ENCODE data around the gene PPP1CA. TPM values are rescaled to one million over a fixed set of nuclear protein-coding genes. Genes with fewer than 3 reads are reported as not detected.

The PPP1CA gene
- total RNA-seq, 4 donors from 2014 or later: 146 to 202 (median 185) TPM

DNA sequence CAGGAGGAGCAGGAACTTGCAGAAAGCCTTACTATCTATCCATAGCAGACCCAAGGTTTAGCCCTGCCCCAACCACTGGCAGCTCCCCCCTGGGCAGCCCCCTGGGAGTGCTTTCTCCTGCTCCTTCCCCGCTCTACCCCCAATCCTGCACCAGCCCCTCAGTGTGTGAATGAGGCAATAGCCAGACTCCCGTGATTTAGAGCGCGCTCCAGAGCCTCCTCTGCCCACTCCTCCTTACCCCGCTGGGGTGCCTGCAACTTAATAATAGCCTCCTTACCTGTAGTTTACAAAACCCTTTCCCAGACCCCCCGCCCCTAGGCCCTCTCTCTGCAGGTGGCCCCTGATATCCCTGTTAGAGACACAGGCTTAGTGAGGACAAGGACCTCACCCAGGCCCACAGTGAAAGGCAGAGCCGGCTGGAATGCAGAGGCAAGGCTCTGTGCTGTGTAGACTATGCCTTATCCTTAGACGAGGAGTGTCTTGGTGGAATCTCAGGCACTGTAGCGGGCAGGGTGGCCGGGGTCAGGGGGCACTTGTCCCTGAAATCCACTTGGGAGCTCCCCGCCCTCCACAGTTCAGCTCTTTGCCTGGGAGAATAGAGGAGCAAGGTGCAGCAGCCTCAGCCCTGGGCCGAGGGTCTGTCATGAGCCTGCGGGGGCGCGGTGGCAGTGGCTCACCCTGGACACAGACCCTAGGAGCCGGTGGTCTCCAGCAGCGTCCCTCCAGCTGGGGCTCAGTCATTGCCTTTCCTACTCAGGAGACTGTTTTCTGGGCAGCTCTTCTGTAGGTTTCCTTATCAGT lies 9.5 kb upstream of the PPP1CA start:
- Histone ChIP-seq H3K36me3 (no peaks in the 10 kb centered on the region), H3K4me1 (peaks cover 12 to 62% (median 13%) of the 10 kb centered on the region in 3 donors), H3K9me3 (no peaks in the 10 kb centered on the region), H3K27me3 (peaks cover 0 to 75% (median 0%) of the 10 kb centered on the region in 4 donors), H3K27ac (no peak overlapping the region), H3K4me3 (no peak overlapping the region)
- DNase-seq: no peak
- 83 to 88% methylated on average over 5 to 12 of the region's 17 CpGs for WGBS, 2 donors
- intact Hi-C loops (cut with DNase I): no loop called here
- no peak for TF ChIP-seq POLR2A (IDR thresholded peaks at IDR 0.05)
- TF ChIP-seq, protein P1, sequence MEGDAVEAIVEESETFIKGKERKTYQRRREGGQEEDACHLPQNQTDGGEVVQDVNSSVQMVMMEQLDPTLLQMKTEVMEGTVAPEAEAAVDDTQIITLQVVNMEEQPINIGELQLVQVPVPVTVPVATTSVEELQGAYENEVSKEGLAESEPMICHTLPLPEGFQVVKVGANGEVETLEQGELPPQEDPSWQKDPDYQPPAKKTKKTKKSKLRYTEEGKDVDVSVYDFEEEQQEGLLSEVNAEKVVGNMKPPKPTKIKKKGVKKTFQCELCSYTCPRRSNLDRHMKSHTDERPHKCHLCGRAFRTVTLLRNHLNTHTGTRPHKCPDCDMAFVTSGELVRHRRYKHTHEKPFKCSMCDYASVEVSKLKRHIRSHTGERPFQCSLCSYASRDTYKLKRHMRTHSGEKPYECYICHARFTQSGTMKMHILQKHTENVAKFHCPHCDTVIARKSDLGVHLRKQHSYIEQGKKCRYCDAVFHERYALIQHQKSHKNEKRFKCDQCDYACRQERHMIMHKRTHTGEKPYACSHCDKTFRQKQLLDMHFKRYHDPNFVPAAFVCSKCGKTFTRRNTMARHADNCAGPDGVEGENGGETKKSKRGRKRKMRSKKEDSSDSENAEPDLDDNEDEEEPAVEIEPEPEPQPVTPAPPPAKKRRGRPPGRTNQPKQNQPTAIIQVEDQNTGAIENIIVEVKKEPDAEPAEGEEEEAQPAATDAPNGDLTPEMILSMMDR (IDR thresholded peaks at IDR 0.05): no peak

DNA sequence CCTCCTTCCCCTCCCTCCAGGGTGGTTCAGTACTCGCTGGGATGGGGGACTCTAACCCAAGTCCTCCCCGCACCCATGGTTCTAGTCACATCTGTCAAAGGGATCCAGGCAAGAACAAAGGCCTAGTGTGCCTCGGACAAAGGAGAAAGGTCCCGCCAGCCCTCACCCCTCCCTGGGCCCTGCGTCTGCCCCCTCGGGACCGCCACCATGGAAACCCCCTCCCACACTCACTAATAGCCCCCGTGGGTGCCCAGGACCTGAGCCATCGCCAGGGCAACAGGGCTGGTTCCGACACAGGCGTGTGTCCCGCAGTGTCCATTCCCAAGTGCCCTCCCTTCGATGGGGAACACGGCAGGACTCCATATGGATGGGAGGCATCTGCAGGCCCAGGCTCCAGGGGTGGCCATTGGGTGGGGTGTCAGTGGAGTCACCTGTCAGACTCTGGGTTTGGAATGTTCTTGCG lies 8.7 kb upstream of the PPP1CA start:
- no peak for DNase-seq
- Histone ChIP-seq H3K27me3 (peaks cover 0 to 83% (median 0%) of the 10 kb centered on the region in 4 donors), H3K36me3 (no peaks in the 10 kb centered on the region), H3K4me3 (no peak overlapping the region), H3K9me3 (no peaks in the 10 kb centered on the region), H3K4me1 (peaks cover 5 to 58% (median 7%) of the 10 kb centered on the region in 3 donors), H3K27ac (no peak overlapping the region)
- intact Hi-C loops (cut with DNase I): no loop called here
- TF ChIP-seq, protein P1 (IDR thresholded peaks at IDR 0.05): no peak
- TF ChIP-seq POLR2A (IDR thresholded peaks at IDR 0.05): no peak
- WGBS, 2 donors: 64% methylated on average over 7 of the region's 15 CpGs; no CpG with 5 or more reads in 1 of the 2 donors

DNA sequence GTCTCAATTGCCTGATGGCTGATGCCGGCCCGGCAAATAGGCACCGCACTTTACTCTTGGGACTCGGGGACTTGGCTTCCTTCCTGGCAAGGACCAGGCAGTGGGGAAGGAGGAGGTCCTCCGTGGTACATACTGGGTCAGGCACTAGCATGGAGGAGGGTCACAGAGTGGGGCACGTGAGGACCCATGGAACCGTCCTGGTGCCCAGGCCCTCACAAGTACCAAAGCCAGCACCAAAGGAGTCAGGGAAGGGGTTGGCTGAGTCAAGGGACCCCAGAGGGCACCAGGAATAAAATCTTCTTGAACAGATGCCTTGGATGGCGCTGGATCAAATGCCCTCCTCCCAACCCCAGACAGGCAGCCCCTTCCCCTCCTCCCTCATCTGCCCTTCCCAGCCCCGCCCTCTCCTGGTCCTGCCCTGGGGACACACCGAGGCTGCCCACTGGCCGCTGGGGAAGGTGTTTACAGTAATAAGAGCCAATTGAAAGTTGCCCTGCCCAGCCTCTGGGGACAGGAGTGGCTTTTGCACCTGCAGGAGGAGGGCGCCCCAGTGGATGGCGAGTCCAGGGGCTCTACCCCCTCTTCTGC lies 8.2 kb upstream of the PPP1CA start:
- Histone ChIP-seq H3K9me3 (no peaks in the 10 kb centered on the region), H3K4me1 (peaks cover 0 to 55% (median 2%) of the 10 kb centered on the region in 3 donors), H3K27ac (peak overlapping the region in 2 of 4 donors; percentile 45 to 65), H3K4me3 (peak overlapping the region in 3 of 4 donors; percentile 13 to 48 (median 13)), H3K27me3 (peaks cover 0 to 82% (median 0%) of the 10 kb centered on the region in 4 donors), H3K36me3 (no peaks in the 10 kb centered on the region)
- intact Hi-C loops (cut with DNase I): no loop called here
- 10 to 19% methylated on average over 2 to 9 of the region's 13 CpGs for WGBS, 2 donors
- TF ChIP-seq POLR2A (IDR thresholded peaks at IDR 0.05): peak in 1 of 4 donors; percentile 31
- TF ChIP-seq, protein P1 (IDR thresholded peaks at IDR 0.05): no peak
- no peak for DNase-seq

DNA sequence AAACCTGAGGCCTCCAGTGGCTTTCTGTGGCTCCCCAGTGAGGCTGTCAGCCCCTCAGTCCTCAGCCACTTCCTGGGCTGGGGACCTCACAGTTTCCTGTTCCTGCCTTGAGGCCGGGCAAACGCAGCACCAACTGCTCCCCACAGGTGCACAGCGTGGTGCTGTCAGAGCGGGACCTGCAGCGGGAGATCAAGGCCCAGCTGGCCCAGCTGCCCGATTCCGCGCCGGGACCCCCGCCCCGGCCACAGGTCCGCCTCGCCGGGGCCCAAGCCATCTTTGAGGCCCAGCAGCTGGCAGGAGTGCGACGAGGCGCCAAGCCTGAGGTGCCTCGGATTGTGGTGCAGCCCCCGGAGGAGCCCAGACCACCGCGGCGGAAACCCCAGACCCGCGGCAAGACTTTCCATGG lies 7.6 kb upstream of the PPP1CA start:
- no peak for DNase-seq
- TF ChIP-seq, protein P1 (IDR thresholded peaks at IDR 0.05): no peak
- TF ChIP-seq POLR2A (IDR thresholded peaks at IDR 0.05): peak in 1 of 4 donors; percentile 40
- Histone ChIP-seq H3K27me3 (peaks cover 0 to 84% (median 0%) of the 10 kb centered on the region in 4 donors), H3K36me3 (no peaks in the 10 kb centered on the region), H3K4me3 (peak overlapping the region in 3 of 4 donors; percentile 13 to 48 (median 13)), H3K9me3 (no peaks in the 10 kb centered on the region), H3K27ac (peak overlapping the region in 2 of 4 donors; percentile 45 to 65), H3K4me1 (peaks cover 0 to 52% (median 0%) of the 10 kb centered on the region in 3 donors)
- WGBS, 2 donors: 40 to 100% methylated on average over 1 to 2 of the region's 24 CpGs
- intact Hi-C loops (cut with DNase I): no loop called here
